Astrocyte of the cerebellum (primary cell): ENCODE data around the gene GLYATL1.
"Not testable (repeated sequence)": the region's sequence is repeated elsewhere in the genome, so short reads cannot be mapped to it uniquely, and the experiment has no call there.

Experiments
- DNase-seq: peaks from one replicate; pipeline ENCODE4 v3.0.0-alpha.2; 2011; ENCODE audit warnings: low read depth
- H3K4me3 ChIP-seq: 2 replicates; pipeline ENCODE4 v1.5.1; 2011; ENCODE audit warnings: mild to moderate bottlenecking, low read depth, low read length, moderate library complexity
- in situ Hi-C: cut with HindIII; loops from 2 replicates; pipeline ENCODE4 v1.10.0; 2017; ENCODE audit warnings: low sequenced_read_pairs
- TF ChIP-seq, protein P1 (sequence below): IDR thresholded peaks from 2 replicates; pipeline ENCODE4 v1.5.1; 2012; ENCODE audit warnings: low read length, low read depth, moderate library complexity, mild to moderate bottlenecking; ENCODE audit errors: missing control alignments

The GLYATL1 gene

DNA sequence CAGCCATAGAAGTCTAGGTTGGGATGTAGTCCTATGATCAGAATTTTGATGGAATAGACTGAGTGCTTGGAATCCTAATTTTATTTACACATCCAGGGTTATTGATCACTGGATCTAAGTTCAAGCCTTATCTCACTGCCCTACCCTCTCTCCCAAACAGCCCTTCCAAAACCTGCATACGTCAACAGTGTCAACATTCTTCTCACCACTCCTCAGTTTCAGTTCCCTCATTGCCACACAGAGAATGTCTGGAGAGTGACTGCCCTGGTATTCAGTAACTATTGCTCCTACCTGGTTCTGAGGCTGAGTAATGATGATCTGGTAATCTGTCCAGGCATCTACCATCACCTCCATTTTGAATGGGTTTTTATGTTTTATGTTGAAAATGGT, 60.0 kb downstream of the GLYATL1 start:
- in situ Hi-C loops = no loop called here
- H3K4me3 ChIP-seq = no peak overlapping the region
- TF ChIP-seq, protein P1, sequence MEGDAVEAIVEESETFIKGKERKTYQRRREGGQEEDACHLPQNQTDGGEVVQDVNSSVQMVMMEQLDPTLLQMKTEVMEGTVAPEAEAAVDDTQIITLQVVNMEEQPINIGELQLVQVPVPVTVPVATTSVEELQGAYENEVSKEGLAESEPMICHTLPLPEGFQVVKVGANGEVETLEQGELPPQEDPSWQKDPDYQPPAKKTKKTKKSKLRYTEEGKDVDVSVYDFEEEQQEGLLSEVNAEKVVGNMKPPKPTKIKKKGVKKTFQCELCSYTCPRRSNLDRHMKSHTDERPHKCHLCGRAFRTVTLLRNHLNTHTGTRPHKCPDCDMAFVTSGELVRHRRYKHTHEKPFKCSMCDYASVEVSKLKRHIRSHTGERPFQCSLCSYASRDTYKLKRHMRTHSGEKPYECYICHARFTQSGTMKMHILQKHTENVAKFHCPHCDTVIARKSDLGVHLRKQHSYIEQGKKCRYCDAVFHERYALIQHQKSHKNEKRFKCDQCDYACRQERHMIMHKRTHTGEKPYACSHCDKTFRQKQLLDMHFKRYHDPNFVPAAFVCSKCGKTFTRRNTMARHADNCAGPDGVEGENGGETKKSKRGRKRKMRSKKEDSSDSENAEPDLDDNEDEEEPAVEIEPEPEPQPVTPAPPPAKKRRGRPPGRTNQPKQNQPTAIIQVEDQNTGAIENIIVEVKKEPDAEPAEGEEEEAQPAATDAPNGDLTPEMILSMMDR = no peak
- no peak for DNase-seq

DNA sequence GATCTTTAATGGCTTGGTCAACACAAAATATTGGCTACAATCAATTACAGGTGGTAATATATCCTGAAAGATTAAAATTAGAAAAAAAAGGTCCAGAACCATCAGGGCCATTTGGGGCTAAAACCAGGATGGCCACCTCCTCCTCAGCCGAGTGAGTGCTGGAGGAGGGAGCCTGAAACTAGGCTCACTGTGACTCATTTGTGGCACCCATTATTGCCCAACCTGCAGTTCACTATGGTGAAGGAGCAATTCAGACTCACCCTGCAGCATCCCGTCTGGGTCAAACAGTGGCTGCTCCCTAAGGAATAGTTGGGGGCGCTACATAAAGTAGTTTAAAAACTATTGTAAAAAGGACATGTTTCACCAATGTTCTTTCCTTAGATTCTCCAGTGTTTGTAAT, 60.7 kb downstream of the GLYATL1 start:
- TF ChIP-seq, protein P1 = no peak
- in situ Hi-C loops = no loop called here
- DNase-seq = no peak
- no peak overlapping the region for H3K4me3 ChIP-seq

DNA sequence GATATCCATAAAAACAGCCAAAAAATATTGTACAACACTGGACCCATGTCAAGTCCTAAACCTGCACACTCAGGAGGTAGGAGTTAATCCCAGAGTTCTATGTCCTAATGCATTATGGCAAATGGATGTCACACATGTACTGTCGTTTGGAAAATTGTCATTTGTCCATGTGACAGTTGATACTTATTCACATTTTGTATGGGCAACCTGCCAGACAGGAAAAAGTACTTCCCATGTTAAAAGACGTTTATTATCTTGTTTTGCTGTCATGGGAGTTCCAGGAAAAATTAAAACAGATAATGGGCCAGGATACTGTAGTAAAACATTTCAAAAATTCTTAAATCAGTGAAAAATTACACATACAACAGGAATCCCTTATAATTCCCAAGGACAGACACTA, 62.7 kb downstream of the GLYATL1 start:
- in situ Hi-C loops, DNase-seq, H3K4me3 ChIP-seq: not testable (repeated sequence)
